Measurements from ENCODE around the gene ZNF516.
"Not testable (repeated sequence)": the region's sequence is repeated elsewhere in the genome, so short reads cannot be mapped to it uniquely, and the experiment has no call there.

The ZNF516 gene

GRCh38 chr18:76490670-76491472 lies 4.2 kb downstream of the ZNF516 start:
- no peak for DNase-seq

- DNase-seq = no peak
These were observed 5.0 kb downstream of the ZNF516 start for GRCh38 chr18:76490033-76490432.

- DNase-seq = no peak
These were observed 6.0 kb downstream of the ZNF516 start for GRCh38 chr18:76489081-76489480.

DNA sequence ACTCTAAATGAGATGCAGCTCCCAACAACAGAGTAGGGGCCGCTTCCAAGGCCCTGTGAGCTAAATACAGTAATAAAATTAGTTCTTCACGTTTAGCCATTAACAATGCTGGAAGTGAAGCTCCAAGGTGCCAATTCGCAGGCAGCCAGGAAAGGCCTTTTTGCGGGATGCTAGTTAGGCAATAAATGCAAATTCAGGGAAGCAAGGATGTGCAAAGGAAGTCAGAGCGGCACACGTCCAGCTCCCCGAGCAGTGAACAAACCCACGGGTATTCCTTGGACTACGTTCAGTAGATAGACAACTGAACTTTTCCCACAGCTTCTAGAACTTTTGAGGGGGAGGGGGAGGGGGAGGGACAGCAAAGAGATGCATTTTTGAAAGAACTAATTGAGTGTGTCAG lies 6.9 kb downstream of the ZNF516 start:
- no peak for DNase-seq

GRCh38 chr18:76487782-76488181 lies 7.3 kb downstream of the ZNF516 start:
- DNase-seq = peak; percentile 39 to 63

DNA sequence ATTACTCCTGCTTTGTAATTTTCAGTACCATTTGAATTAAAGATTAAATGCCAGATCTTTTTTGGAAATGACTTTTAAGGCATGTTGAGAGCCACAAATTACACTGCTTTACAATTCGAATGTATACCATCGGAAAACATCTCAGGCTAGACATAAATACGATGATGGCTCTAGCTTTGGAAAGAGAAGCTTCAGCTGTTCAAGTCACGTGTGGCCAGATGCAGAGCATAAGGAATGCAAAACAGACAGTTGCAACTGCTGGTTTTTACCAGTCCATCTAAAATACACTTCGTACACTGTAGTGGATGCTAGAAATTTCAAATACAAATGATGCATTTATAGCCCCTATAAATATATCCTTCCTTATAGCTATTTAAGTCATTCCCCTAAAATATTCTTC lies 8.0 kb downstream of the ZNF516 start:
- peak in 1 of 2 experiments; percentile 14 for DNase-seq

- peak in 1 of 2 experiments; percentile 20 for DNase-seq
These were observed 8.5 kb downstream of the ZNF516 start for GRCh38 chr18:76486574-76486973.

GRCh38 chr18:76486038-76486437 lies 9.0 kb downstream of the ZNF516 start:
- DNase-seq = no peak

DNA sequence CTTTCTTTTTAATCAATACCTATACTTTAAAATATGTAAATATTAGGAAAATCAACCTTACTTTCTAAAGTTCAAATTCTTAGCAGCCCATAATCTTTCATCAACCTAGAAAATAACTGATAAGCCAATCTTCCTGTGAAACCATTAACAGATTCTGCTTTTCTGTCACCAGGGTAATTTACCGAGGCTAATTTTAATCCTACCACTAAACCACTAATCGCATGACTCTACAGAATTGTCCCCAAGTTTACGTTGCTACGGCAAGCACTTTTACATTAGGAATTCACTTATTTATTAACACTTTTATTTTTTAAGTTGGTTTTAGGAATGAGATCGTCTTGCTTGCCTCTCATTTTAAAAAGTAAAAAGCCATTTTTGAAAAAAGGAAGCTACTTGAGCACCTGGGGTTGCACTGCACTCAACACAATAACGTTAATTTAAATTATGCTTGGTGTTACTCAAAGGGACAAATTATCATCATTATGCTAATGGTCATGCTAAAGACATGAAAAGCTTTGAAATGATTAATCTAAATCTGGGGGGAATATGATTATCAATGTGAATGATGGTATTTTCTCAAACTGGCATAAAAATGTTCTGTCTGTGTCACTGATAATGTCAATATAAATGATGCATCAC lies 10.2 kb downstream of the ZNF516 start:
- DNase-seq = peak in 1 of 2 experiments; percentile 23

DNA sequence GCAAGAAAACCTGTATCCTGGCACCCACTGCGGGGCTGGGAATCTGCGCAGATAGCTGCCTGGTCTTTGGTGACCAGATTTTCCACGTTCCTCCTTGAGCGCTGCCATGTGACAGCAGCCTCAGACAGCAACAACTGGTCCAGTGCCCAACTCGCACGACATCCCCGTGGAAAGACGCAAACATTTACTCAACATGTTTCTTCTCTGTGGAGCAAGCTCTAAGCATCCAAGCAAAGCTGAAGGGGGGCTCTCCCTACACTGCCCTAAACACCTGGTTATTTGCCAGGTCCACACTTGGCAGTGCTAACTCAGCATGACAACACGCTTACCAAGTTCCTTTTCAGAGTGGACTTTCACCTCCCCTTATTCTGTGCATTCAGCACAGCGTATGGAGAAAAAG lies 11.3 kb downstream of the ZNF516 start:
- no peak for DNase-seq

GRCh38 chr18:76482971-76483691 lies 11.9 kb downstream of the ZNF516 start:
- DNase-seq = peak in 1 of 2 experiments; percentile 26

GRCh38 chr18:76482267-76482666 lies 12.8 kb downstream of the ZNF516 start:
- DNase-seq = no peak

DNA sequence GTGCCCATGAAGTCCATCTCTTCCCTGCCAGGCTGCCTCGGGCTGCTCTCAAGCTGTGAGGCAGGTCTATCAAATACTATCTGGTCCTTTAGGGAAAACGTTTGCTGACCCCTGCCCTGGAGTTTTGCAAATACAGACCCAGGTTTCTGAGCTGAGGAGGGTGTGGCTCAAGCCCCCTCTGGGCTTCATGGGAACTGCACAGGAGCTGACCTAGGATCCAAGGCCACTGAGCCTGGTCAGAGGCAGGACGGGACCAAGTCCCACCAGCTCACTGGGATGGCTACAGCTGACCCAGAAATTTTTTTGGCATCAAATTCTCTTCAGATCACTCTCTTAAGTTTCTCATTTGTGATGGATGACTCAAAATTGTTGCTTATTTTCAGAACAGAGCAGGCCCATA lies 14.1 kb downstream of the ZNF516 start:
- DNase-seq = no peak

DNA sequence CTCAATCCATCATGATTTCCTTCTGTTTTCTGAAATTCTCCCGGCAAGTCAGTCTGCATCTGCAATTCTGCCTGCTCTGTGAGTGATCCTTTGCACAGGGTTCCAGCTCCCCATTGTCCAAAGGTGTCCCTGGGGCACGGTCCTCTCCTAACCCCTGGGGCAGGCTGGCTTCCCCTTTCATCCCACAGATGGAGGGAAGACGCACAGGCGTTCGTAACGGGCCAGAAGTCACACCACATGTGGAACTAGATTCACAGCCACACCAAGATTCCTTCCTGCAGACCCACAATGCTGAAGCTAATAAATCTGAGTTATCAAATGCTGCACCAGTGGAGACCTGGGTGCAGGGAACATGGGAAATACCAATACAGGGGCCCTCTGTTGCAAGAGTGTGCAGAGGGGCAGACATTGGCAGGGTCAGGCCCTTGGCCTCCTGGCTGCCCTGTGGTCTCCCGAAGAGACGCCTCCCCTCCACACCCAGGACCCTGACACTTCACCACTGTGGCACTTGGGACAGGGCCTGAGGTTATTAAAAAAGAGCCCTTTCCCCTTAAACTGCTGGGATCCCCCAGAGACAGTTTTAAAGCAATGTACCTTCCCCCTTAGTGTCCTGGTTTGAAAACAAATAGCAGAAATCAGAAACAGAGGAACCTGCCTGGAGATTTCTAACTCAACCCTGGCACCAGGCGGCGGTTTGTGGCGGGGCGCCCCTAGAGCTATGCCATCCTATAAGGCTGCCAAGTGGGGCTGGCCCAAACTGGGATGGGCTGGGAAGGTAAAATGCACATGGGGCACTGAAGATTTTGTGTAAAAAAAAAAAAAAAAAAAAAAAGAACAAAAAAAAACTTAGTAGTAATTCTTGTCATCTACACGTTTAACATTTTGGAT lies 15.4 kb downstream of the ZNF516 start:
- no peak for DNase-seq

DNA sequence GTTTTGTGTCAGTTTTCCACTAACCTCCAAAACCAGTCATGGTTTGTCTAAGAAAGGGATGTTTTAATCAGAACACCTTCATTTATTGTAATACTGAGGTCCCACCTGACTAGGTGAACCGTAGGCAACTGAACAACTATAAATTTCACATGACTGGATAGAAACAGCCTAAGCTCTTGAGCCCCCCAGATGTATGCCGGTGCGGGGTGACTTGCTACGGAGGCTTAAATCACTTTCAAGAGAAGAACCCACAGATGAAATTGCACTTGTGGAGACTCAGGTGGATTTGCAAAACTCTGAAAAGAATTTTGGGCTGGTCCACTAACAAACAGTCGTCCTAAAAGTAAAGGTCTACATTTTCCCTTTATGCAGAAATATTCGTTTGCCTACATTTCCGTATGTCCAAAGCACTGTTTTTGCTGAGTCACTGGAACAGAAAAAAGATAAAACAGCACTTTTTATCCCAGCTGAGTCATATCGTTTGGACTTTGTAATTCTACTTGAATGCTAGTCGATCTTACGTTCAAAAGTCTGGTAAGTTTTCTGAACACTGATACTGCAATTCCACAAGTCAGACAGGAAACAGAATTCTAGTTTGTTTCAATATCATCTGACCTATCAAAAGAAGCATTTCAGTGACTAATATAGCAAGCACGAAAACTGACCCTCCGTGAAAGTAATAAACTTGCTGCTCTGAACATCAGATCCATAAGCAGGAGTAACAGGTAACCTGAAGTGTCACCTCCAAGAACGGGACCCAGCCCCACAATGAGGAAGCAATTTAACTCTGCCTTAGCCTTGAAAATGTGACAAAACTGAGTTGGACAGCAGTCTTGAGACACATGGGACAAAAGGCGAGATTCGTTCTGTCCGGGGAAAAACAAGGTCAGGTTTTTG lies 18.1 kb downstream of the ZNF516 start:
- DNase-seq = peak; percentile 35 to 42

DNA sequence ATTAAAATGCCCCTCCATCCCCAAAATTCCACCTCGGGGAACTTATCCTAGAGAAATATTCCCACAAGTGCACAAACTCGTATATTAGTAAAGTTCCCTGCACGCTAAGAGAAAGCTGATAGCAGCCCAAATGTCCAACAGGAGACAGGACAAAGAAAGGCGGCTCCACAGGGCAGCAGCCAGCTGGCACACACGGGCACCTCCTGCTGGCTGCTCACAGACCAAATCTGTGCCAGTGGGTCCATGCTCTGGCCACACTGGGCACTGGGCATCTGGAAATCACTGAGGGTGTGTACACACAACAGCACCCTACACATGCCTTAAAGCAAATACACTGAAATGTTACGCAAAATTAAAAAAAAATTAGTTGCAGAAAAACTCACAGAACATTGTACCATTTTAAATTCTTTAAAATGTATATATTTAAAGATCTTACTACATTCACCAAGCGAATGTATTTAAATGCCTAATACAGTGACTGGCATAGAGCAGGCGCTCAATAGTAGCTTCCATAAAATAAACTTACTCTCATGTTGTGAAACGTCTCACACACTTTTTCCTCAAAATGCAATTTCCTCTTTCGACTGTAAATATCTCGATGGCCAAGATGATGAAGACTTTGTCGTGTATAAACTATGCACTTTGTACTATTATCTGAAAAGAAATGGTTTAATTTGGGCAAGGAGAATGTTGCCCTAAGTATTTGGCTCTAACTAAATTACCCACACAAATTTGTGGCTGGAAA lies 19.4 kb downstream of the ZNF516 start:
- DNase-seq = peak; percentile 58 to 75

GRCh38 chr18:76474824-76475223 lies 20.2 kb downstream of the ZNF516 start:
- DNase-seq = no peak

DNA sequence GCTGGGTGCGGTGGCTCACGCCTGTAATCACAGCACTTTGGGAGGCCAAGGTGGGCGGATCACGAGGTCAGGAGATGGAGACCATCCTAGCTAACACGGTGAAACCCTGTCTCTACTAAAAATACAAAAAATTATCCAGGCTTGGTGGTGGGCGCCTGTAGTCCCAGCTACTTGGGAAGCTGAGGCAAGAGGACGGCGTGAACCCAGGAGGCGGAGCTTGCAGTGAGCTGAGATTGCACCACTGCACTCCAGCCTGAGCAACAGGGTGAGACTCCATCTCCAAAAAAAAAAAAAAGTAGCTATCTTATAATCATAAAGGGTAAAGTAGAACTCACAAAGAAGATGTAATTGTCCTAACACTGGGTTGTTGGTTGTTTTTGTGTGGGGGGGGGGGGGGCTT lies 21.5 kb downstream of the ZNF516 start:
- DNase-seq = not testable (repeated sequence)

DNA sequence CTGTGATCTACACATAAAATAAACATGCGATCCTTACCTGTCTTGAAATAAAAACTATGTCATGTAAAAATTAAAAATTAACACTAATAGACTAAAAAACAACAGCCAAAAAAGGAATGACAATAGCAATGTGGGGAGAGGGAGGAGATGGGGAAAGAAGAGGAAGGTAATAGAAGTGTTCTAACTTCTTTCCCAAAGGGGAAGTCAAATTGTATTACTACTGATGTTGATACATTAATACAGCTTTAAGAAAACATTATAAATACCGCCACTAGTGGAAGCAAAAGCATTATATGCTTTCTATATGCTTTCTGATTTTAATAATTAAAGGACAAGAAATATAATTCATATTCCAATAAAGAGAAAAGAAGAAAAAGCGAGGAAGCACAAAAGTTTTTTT lies 22.2 kb downstream of the ZNF516 start:
- peak; percentile 63 to 66 for DNase-seq

GRCh38 chr18:76471593-76471992 lies 23.4 kb downstream of the ZNF516 start:
- DNase-seq = no peak
